Activated T-helper 1 cell treated with Interleukin-2 at 50 U/mL for 16 hours (primary cell): Measurements from ENCODE around the gene CDC42BPB.

Experiments
- DNase-seq: peaks from one replicate; pipeline ENCODE4 v3.0.0-alpha.2; 2020; ENCODE audit warnings: low read depth

The CDC42BPB gene

DNA sequence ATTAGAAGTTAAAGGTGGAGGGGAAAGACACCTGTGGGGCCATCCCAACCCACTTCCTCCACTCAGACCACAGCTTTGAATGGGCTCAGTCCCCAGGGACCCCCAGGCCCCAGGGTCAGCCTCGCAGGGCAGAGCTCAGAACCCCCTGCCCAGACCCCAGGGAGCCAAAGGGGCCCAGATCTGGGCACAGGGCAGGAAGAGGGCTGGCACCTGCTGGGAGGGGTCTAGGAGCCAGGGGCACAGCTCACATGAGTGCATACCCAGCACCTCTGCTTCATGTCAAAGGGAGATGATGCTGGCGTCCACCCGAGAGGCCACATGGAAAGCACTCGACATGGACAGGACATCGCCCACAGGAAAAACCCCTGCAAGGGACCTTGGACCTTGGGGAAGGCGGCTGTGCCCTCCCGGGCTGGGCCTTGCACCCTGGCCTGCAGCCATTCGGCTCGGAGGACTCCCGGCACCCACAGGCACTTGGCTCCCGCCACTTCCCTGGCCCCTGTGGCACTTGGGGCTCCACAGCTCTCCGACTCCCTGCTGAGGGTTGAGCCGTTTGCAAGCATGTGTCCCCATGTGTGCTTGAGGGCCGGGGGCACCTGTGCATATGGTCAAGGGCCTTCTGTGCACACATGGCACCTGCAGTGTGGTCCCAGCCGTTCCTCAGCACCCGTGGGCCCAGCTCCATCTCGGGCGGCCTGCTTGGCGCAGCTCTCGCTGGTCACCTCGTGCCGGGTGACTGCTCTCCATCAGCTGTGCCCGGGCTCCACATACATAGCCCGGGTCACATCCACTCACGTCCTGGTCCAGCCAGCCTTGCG, 142.7 kb downstream of the CDC42BPB start:
- no peak for DNase-seq

DNA sequence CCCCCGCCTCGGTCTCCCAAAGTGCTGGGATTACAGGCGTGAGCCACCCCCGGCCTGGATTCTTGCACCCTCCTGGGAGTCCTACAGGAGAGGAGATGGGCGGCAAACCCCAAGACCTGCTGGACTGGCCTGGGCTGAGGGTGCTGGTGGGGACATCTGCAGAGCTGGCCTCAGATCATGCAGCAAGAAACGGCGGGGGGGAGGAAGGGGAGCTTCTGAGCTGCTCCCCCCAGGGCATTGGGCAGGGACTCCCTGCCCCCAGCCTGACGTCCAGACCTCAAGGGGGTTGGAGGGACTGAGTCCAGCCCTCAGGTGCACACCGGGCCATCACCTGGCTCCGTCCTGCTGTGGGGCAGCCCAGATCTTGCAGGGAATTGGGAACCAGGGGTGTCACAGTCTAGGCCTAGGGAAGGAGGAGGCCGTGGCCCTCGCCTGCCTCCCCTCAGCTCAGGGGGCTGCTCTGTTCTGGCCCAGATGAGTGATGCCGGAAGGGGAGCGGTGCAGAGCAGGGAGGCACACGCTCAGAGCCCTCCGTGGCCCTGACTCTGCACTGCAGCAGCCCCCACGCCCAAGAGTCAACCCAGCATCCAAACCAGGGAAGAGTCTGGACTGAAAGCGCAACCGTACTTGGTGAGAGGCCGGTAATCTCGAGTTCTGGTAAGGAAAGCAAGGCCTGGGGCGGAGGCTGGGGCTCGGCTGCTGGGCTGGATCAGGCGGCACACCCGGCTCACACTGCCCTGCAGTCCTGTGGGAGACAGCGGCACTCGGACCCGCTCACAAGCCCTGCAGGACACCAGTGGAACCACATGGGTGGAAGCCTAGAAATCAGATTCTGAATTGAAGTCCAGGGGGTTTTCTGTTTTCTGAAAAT, 143.8 kb downstream of the CDC42BPB start:
- DNase-seq: no peak

DNA sequence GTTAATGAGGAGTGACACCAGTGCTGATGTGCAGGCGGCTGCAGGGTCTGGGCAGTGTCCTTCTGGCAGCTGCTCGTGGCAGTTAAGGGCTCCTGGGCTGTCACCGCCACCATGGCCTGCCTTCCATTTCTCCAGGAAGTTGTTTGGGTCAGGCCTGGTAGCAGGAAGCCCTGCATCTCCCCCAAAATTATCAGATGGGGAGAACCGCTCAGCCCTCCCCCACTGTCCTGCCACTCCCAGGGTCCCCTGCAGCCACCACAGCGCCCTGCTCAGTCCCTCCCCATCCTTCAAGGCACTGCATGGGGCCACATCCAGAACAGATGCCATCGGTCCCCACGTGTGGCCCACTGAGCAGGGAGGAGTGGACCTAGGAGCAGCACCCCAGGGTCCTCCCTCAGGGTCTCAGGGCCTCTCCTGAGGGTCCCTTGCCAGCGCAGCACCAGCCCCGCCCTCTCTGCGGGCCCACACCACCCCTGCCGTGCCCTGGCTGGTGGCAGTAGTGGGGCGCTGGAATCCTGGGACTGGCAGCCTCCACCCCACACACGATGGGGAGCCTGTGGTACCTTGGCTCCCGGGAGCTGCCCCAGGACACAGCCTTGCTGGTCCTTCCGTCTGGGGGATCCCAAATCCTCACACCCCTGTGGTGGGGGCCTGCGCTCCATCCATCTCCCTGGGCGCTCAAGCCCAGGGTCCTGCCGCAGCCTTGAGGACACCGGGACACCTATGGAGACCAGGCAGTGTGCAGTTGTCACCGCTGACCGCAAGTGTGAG, 145.2 kb downstream of the CDC42BPB start:
- no peak for DNase-seq

GRCh38 chr14:102911541-102911951, 145.8 kb downstream of the CDC42BPB start:
- DNase-seq: no peak

- DNase-seq: no peak
Observed at GRCh38 chr14:102910442-102910841, 146.9 kb downstream of the CDC42BPB start.

- no peak for DNase-seq
Observed at GRCh38 chr14:102909911-102910310, 147.4 kb downstream of the CDC42BPB start.

DNA sequence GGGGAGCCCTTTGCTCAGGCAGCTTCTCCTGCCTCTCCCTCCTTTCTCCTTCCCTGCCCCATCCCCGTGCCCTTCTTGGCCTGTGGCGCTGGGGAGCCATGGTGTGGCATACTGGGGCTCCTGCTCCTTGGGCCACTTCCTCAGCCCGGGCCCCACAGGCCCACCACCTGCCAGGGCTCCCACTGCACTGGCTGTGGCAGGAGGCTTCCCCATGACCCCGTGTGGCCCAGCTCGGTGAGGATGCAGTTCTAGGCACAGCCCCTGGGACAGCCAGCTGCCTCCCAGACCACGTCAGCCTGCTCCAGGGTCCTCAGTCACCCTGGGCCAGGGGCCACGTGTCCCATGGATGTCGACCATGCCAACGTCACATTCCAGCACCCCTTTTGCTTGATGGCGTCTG, 147.9 kb downstream of the CDC42BPB start:
- no peak for DNase-seq

GRCh38 chr14:102908766-102909455, 148.4 kb downstream of the CDC42BPB start:
- DNase-seq: no peak

GRCh38 chr14:102907980-102908730, 149.2 kb downstream of the CDC42BPB start:
- no peak for DNase-seq

GRCh38 chr14:102907303-102907844, 150.0 kb downstream of the CDC42BPB start:
- DNase-seq: no peak

DNA sequence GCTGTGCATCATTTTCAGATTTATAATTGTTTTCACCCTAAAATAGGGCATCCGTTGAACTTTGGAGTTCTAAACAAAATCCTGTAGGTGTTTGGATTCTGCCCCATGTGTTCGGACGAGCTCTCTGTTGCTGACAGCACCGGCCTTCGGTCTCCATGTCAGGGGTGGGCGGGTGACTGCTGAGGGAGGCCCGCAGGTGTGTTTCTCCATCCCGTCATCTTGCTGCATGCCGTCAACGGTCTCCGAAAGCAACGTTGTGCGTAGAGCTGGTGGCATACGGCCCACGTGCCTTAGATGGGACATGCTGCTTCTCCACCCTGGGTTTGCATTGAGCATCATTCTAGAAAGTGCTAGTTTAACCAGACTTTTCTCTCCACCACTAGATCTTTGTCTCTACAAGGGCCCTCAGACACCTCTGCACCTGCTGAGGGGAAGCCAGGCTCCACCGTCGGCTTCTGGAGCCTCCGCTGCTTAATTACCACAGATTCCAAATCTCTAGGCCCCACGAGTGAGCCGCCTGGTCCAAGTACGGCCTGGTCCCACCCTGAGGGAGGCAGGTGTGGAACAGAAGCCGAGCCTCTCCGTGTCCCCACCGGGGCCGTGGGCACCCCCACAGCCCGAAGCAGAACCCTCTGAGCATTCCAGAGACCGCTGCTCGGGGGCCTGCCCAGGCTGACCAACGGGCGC, 150.6 kb downstream of the CDC42BPB start:
- DNase-seq: no peak

DNA sequence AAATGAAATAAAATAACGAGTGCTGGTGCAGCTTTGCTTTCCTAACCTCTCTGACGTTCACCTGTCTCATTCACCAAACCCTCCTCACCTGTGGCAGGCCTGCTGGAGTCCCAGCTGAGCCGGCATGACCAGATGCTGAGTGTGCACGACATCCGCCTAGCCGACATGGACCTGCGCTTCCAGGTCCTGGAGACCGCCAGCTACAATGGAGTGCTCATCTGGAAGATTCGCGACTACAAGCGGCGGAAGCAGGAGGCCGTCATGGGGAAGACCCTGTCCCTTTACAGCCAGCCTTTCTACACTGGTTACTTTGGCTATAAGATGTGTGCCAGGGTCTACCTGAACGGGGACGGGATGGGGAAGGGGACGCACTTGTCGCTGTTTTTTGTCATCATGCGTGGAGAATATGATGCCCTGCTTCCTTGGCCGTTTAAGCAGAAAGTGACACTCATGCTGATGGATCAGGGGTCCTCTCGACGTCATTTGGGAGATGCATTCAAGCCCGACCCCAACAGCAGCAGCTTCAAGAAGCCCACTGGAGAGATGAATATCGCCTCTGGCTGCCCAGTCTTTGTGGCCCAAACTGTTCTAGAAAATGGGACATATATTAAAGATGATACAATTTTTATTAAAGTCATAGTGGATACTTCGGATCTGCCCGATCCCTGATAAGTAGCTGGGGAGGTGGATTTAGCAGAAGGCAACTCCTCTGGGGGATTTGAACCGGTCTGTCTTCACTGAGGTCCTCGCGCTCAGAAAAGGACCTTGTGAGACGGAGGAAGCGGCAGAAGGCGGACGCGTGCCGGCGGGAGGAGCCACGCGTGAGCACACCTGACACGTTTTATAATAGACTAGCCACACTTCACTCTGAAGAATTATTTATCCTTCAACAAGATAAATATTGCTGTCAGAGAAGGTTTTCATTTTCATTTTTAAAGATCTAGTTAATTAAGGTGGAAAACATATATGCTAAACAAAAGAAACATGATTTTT, 151.9 kb downstream of the CDC42BPB start:
- no peak for DNase-seq

GRCh38 chr14:102903889-102904512, 153.3 kb downstream of the CDC42BPB start:
- no peak for DNase-seq

- no peak for DNase-seq
Observed at GRCh38 chr14:102903248-102903888, 154.0 kb downstream of the CDC42BPB start.

DNA sequence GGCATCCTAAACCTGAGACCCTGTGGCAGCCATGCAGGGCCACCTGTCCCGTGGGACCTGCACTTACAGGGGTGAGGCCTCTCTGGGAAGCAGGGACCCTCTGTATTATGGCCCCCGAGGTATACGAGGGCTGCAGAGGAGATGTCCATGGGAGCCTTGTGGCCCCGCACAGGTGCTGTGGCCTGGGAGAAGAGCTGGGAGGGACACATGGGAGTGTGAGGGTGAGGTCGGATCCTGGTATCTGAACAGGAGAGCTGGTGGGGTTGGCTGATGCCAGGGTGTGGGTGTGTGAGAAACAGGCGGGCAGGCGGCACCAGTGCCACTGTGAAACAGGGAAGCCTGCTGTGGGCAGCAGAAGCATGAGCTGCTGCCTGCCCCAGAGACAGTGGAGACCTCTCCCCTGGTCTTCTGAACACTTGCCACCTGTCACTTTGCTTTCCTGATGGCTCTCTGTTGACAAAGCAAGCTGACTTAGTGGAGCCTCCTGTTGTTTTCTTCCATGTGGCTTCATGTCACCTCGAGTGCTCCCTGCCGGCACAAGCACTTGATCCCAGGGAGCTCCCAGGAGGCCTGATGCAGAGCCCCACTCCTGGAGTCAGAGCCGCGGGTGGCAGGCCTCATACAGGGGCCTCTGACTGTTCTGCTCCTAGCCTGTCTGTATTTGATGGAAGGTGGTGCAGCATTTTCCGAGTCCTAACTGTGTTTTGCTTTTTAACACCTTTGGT, 154.7 kb downstream of the CDC42BPB start:
- no peak for DNase-seq

DNA sequence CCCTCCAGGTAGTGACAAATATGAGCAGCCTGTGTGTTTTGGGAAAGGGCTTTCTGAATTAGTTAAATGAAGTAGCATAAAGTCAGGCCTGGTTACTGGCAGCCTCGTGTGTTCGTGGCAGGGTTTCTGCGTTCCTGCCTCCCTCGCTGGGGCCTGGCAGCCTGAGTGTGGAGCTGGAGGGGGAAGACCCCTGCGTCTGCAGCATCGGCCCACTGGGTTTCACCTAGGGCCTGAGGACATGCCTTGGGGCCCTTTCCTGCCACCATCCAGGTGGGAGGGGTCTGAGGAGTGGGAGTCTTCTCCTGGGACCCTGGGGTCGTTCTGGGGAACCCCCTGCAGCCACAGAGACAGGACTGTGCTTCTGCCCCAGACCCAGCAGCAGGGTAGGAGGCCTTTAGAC, 155.3 kb downstream of the CDC42BPB start:
- no peak for DNase-seq

DNA sequence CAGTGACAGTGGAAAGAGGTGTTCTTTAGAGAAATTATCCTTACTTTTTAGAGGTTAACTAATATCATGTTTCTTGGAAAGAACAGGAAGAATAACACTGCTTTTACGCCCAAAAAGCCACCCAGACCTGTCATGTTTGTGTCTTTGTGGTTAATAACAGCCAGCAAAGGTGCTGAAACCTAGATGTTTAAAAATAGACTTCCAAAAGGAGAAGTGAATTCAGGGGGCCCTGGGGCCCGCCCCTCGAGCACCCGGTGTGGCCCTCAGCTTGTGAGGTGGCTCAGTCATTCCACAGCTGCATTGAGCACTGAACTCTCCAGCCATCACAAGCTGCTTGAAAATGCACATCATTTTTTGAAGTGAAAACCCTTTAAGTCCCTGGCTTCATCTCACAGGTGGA, 155.7 kb downstream of the CDC42BPB start:
- no peak for DNase-seq
